ENCODE data around the gene SACS.

SACS gene

GRCh38 chr13:23467932-23468278 lies 34.4 kb upstream of the SACS start:
- no peak overlapping the region for H3K4me2 ChIP-seq (ENCODE audit: insufficient read depth, low read length, poor library complexity, severe bottlenecking)
- H2BK15ac ChIP-seq (ENCODE audit: low read length) = no peak overlapping the region
- H3K79me1 ChIP-seq (ENCODE audit: low read depth, low read length) = no peaks in the 10 kb centered on the region
- H3K4me3 ChIP-seq (ENCODE audit: low read length in 2 of 2) = no peak overlapping the region
- WGBS, 2 donors (ENCODE audit: extremely low coverage in 2 of 2, insufficient read length in 2 of 2, insufficient replicate concordance in 1 of 2) = no CpG with 5 or more reads among the region's 3 CpGs
- H3K4ac ChIP-seq (ENCODE audit: low read length) = no peak overlapping the region
- DNase-seq (ENCODE audit: low spot score) = no peak
- H3K4me1 ChIP-seq (ENCODE audit: control insufficient read depth in 2 of 2, insufficient read depth in 1 of 2, low read depth in 1 of 2, low read length in 2 of 2) = peaks cover 7 to 12% of the 10 kb centered on the region in 2 donors
- no peak overlapping the region for H2BK120ac ChIP-seq (ENCODE audit: low read depth, low read length)
- no peak overlapping the region for H2BK5ac ChIP-seq (ENCODE audit: low read length)
- peaks cover 0 to 1% (median 0%) of the 10 kb centered on the region in 3 experiments for H3K27me3 ChIP-seq (ENCODE audit: control insufficient read depth in 3 of 3, insufficient read depth in 3 of 3, low read depth in 1 of 3, low read length in 3 of 3)
- H2BK12ac ChIP-seq (ENCODE audit: low read length) = no peak overlapping the region
- peak overlapping the region; percentile 38 for H2AFZ ChIP-seq (ENCODE audit: low read length)
- no peak overlapping the region for H3K27ac ChIP-seq (replicated peaks; ENCODE audit: low read length)
- H2AK5ac ChIP-seq (ENCODE audit: low read depth, low read length) = no peak overlapping the region
- no peak overlapping the region for H3K14ac ChIP-seq (ENCODE audit: low read length)
- H4K91ac ChIP-seq (ENCODE audit: low read depth, low read length, poor library complexity) = no peak overlapping the region
- no peaks in the 10 kb centered on the region for H3K9me3 ChIP-seq (replicated peaks in 1 of 2; ENCODE audit: control insufficient read depth in 2 of 2, insufficient read depth in 1 of 2, low read depth in 1 of 2, low read length in 2 of 2)
- H3K9ac ChIP-seq (ENCODE audit: low read depth, low read length, poor library complexity) = no peak overlapping the region
- no peak overlapping the region for H3K23ac ChIP-seq (ENCODE audit: low read depth, low read length, poor library complexity)
- H3K36me3 ChIP-seq (replicated peaks in 1 of 2; ENCODE audit: control insufficient read depth in 2 of 2, insufficient read depth in 2 of 2, low read length in 2 of 2) = no peaks in the 10 kb centered on the region
- no peak overlapping the region for H3K18ac ChIP-seq (ENCODE audit: low read length)
- no peak overlapping the region for H4K8ac ChIP-seq (ENCODE audit: low read depth, low read length)

GRCh38 chr13:23467048-23467931 lies 33.8 kb upstream of the SACS start:
- Histone ChIP-seq H3K9me3 (replicated peaks in 1 of 2; ENCODE audit: control insufficient read depth in 2 of 2, insufficient read depth in 1 of 2, low read depth in 1 of 2, low read length in 2 of 2) (no peaks in the 10 kb centered on the region), H4K8ac (ENCODE audit: low read depth, low read length) (no peak overlapping the region), H3K36me3 (replicated peaks in 1 of 2; ENCODE audit: control insufficient read depth in 2 of 2, insufficient read depth in 2 of 2, low read length in 2 of 2) (no peaks in the 10 kb centered on the region), H2AK5ac (ENCODE audit: low read depth, low read length) (no peak overlapping the region), H3K14ac (ENCODE audit: low read length) (no peak overlapping the region), H2BK5ac (ENCODE audit: low read length) (peak overlapping the region; percentile 1), H3K27me3 (ENCODE audit: control insufficient read depth in 3 of 3, insufficient read depth in 3 of 3, low read depth in 1 of 3, low read length in 3 of 3) (peaks cover 0 to 1% (median 0%) of the 10 kb centered on the region in 3 experiments), H3K4ac (ENCODE audit: low read length) (no peak overlapping the region), H4K91ac (ENCODE audit: low read depth, low read length, poor library complexity) (peak overlapping the region; percentile 3), H3K4me2 (ENCODE audit: insufficient read depth, low read length, poor library complexity, severe bottlenecking) (no peak overlapping the region), H3K9ac (ENCODE audit: low read depth, low read length, poor library complexity) (no peak overlapping the region), H3K27ac (replicated peaks; ENCODE audit: low read length) (no peak overlapping the region), H3K4me3 (ENCODE audit: low read length in 2 of 2) (no peak overlapping the region), H2AFZ (ENCODE audit: low read length) (peak overlapping the region; percentile 38), H3K4me1 (ENCODE audit: control insufficient read depth in 2 of 2, insufficient read depth in 1 of 2, low read depth in 1 of 2, low read length in 2 of 2) (peaks cover 7 to 12% of the 10 kb centered on the region in 2 donors), H3K18ac (ENCODE audit: low read length) (peak overlapping the region; percentile 77), H2BK15ac (ENCODE audit: low read length) (no peak overlapping the region), H3K23ac (ENCODE audit: low read depth, low read length, poor library complexity) (no peak overlapping the region), H3K79me1 (ENCODE audit: low read depth, low read length) (no peaks in the 10 kb centered on the region), H2BK12ac (ENCODE audit: low read length) (peak overlapping the region; percentile 76), H2BK120ac (ENCODE audit: low read depth, low read length) (no peak overlapping the region)
- no CpG with 5 or more reads among the region's 14 CpGs for WGBS, 2 donors (ENCODE audit: extremely low coverage in 2 of 2, insufficient read length in 2 of 2, insufficient replicate concordance in 1 of 2)
- no peak for DNase-seq (ENCODE audit: low spot score)

GRCh38 chr13:23466144-23467002 lies 32.9 kb upstream of the SACS start:
- H3K9me3 ChIP-seq (replicated peaks in 1 of 2; ENCODE audit: control insufficient read depth in 2 of 2, insufficient read depth in 1 of 2, low read depth in 1 of 2, low read length in 2 of 2) = no peaks in the 10 kb centered on the region

GRCh38 chr13:23463661-23464060 lies 30.2 kb upstream of the SACS start:
- Histone ChIP-seq H3K4me1 (ENCODE audit: control insufficient read depth in 2 of 2, insufficient read depth in 1 of 2, low read depth in 1 of 2, low read length in 2 of 2) (peaks cover 0 to 2% of the 10 kb centered on the region in 2 donors), H4K91ac (ENCODE audit: low read depth, low read length, poor library complexity) (no peak overlapping the region), H3K27me3 (ENCODE audit: control insufficient read depth in 3 of 3, insufficient read depth in 3 of 3, low read depth in 1 of 3, low read length in 3 of 3) (peaks cover 0 to 1% (median 0%) of the 10 kb centered on the region in 3 experiments), H2AFZ (ENCODE audit: low read length) (no peak overlapping the region), H2AK5ac (ENCODE audit: low read depth, low read length) (no peak overlapping the region), H3K4ac (ENCODE audit: low read length) (no peak overlapping the region), H3K14ac (ENCODE audit: low read length) (no peak overlapping the region), H3K79me1 (ENCODE audit: low read depth, low read length) (no peaks in the 10 kb centered on the region), H3K27ac (replicated peaks; ENCODE audit: low read length) (no peak overlapping the region), H2BK15ac (ENCODE audit: low read length) (no peak overlapping the region), H2BK120ac (ENCODE audit: low read depth, low read length) (no peak overlapping the region), H3K9me3 (replicated peaks in 1 of 2; ENCODE audit: control insufficient read depth in 2 of 2, insufficient read depth in 1 of 2, low read depth in 1 of 2, low read length in 2 of 2) (no peaks in the 10 kb centered on the region), H2BK12ac (ENCODE audit: low read length) (no peak overlapping the region), H3K36me3 (replicated peaks in 1 of 2; ENCODE audit: control insufficient read depth in 2 of 2, insufficient read depth in 2 of 2, low read length in 2 of 2) (no peaks in the 10 kb centered on the region), H3K4me3 (ENCODE audit: low read length in 2 of 2) (no peak overlapping the region), H3K23ac (ENCODE audit: low read depth, low read length, poor library complexity) (no peak overlapping the region), H3K18ac (ENCODE audit: low read length) (no peak overlapping the region), H4K8ac (ENCODE audit: low read depth, low read length) (no peak overlapping the region), H3K9ac (ENCODE audit: low read depth, low read length, poor library complexity) (no peak overlapping the region), H2BK5ac (ENCODE audit: low read length) (no peak overlapping the region), H3K4me2 (ENCODE audit: insufficient read depth, low read length, poor library complexity, severe bottlenecking) (no peak overlapping the region)
- DNase-seq (ENCODE audit: low spot score) = no peak
- no CpG with 5 or more reads among the region's 4 CpGs for WGBS, 2 donors (ENCODE audit: extremely low coverage in 2 of 2, insufficient read length in 2 of 2, insufficient replicate concordance in 1 of 2)

More at GRCh38 chr13:23466144-23467002, 32.9 kb upstream of the SACS start:
- Histone ChIP-seq H2BK120ac (ENCODE audit: low read depth, low read length) (no peak overlapping the region), H3K27me3 (ENCODE audit: control insufficient read depth in 3 of 3, insufficient read depth in 3 of 3, low read depth in 1 of 3, low read length in 3 of 3) (peaks cover 0 to 1% (median 0%) of the 10 kb centered on the region in 3 experiments), H3K36me3 (replicated peaks in 1 of 2; ENCODE audit: control insufficient read depth in 2 of 2, insufficient read depth in 2 of 2, low read length in 2 of 2) (no peaks in the 10 kb centered on the region), H3K4ac (ENCODE audit: low read length) (no peak overlapping the region), H3K14ac (ENCODE audit: low read length) (peak overlapping the region; percentile 43), H3K18ac (ENCODE audit: low read length) (peak overlapping the region; percentile 90), H3K27ac (replicated peaks; ENCODE audit: low read length) (peak overlapping the region; percentile 37), H3K79me1 (ENCODE audit: low read depth, low read length) (no peaks in the 10 kb centered on the region), H3K4me1 (ENCODE audit: control insufficient read depth in 2 of 2, insufficient read depth in 1 of 2, low read depth in 1 of 2, low read length in 2 of 2) (peaks cover 7 to 12% of the 10 kb centered on the region in 2 donors), H4K91ac (ENCODE audit: low read depth, low read length, poor library complexity) (no peak overlapping the region), H3K4me2 (ENCODE audit: insufficient read depth, low read length, poor library complexity, severe bottlenecking) (peak overlapping the region; percentile 75), H3K23ac (ENCODE audit: low read depth, low read length, poor library complexity) (no peak overlapping the region), H3K4me3 (ENCODE audit: low read length in 2 of 2) (peak overlapping the region; percentile 49 to 77), H2AFZ (ENCODE audit: low read length) (peak overlapping the region; percentile 95), H3K9ac (ENCODE audit: low read depth, low read length, poor library complexity) (peak overlapping the region; percentile 65), H2BK12ac (ENCODE audit: low read length) (peak overlapping the region; percentile 95), H2BK15ac (ENCODE audit: low read length) (no peak overlapping the region), H2BK5ac (ENCODE audit: low read length) (no peak overlapping the region), H2AK5ac (ENCODE audit: low read depth, low read length) (no peak overlapping the region), H4K8ac (ENCODE audit: low read depth, low read length) (no peak overlapping the region)
- WGBS, 2 donors (ENCODE audit: extremely low coverage in 2 of 2, insufficient read length in 2 of 2, insufficient replicate concordance in 1 of 2) = no CpG with 5 or more reads among the region's 64 CpGs
- peak; percentile 57 for DNase-seq (ENCODE audit: low spot score)

All from neuronal stem cell (in vitro differentiated cells).